Neural cell (in vitro differentiated cells): ENCODE results near the gene CACNA1E. TPM values are rescaled to one million over a fixed set of nuclear protein-coding genes. Genes with fewer than 3 reads are reported as not detected.

Experiments used
- H2AFZ ChIP-seq: fragments of 200-600, 300-800 bp; sonication (generic), shearing (Covaris generic); 2 replicates; pipeline ENCODE4 v1.6.0; 2014; ENCODE audit warnings: low read depth, mild to moderate bottlenecking, antibody characterized with exemption, low read length, moderate library complexity
- H3F3A ChIP-seq: fragments of 200-600 bp; shearing (Covaris generic); 2 replicates; pipeline ENCODE4 v1.6.1; 2016; ENCODE audit warnings: mild to moderate bottlenecking, moderate library complexity, mixed read lengths, antibody characterized with exemption, low read length; ENCODE audit not compliant: insufficient read depth, poor library complexity, severe bottlenecking
- H3K27ac ChIP-seq: fragments of 200-600, 300-800 bp; sonication (generic), shearing (Covaris generic); 2 replicates; pipeline ENCODE4 v1.5.1; 2014; ENCODE audit warnings: mild to moderate bottlenecking, low read length, moderate library complexity
- H3K27me3 ChIP-seq: fragments of 300-800, 200-600 bp; sonication (generic), shearing (Covaris generic); 2 replicates; pipeline ENCODE4 v1.6.0; 2014; ENCODE audit warnings: mild to moderate bottlenecking, low read depth, low read length, moderate library complexity; ENCODE audit not compliant: insufficient read depth
- H3K36me3 ChIP-seq: fragments of 300-800, 200-600 bp; sonication (generic), shearing (Covaris generic); 2 replicates; pipeline ENCODE4 v1.5.1; 2014; ENCODE audit warnings: mild to moderate bottlenecking, antibody characterized with exemption, low read length, moderate library complexity; ENCODE audit not compliant: insufficient read depth
- H3K4me2 ChIP-seq: fragments of 300-800, 200-600 bp; sonication (generic), shearing (Covaris generic); 2 replicates; pipeline ENCODE4 v1.6.0; 2014; ENCODE audit warnings: mild to moderate bottlenecking, low read length
- H3K4me3 ChIP-seq: fragments of 300-800, 200-600 bp; sonication (generic), shearing (Covaris generic); 2 replicates; pipeline ENCODE4 v1.5.1; 2014; ENCODE audit warnings: mild to moderate bottlenecking, low read length, moderate library complexity
- H3K79me2 ChIP-seq: fragments of 200-600 bp; shearing (Covaris generic); replicated peaks from 2 replicates; pipeline ENCODE4 v1.6.0; 2014; ENCODE audit warnings: mild to moderate bottlenecking, low read length, moderate library complexity; ENCODE audit not compliant: insufficient read depth
- H3K9ac ChIP-seq: fragments of 300-800, 200-600 bp; sonication (generic), shearing (Covaris generic); 2 replicates; pipeline ENCODE4 v1.6.1; 2016; ENCODE audit warnings: mild to moderate bottlenecking, low read length, mixed read lengths
- H3K9me2 ChIP-seq: fragments of 200-600 bp; shearing (Covaris generic); 2 replicates; pipeline ENCODE4 v1.6.1; 2016; ENCODE audit warnings: mild to moderate bottlenecking, low read length, mixed read lengths; ENCODE audit not compliant: insufficient read depth
- H3K9me3 ChIP-seq: fragments of 200-600, 300-800 bp; sonication (generic), shearing (Covaris generic); 2 replicates; pipeline ENCODE4 v1.6.1; 2016; ENCODE audit warnings: mild to moderate bottlenecking, mixed run types, low read length, moderate library complexity, mixed read lengths
- H4K20me1 ChIP-seq: fragments of 200-600 bp; shearing (Covaris generic); 2 replicates; pipeline ENCODE4 v1.6.1; 2016; ENCODE audit warnings: mild to moderate bottlenecking, mixed run types; ENCODE audit not compliant: insufficient read depth
- EP300 ChIP-seq: fragments of 450-650 bp; conservative IDR thresholded peaks from 2 replicates; pipeline ENCODE4 v1.6.1; 2014; ENCODE audit warnings: antibody characterized with exemption, mild to moderate bottlenecking, moderate library complexity; ENCODE audit not compliant: poor library complexity, severe bottlenecking
- EZH2 ChIP-seq: fragments of 200-600, 300-800 bp; shearing (Covaris generic), sonication (generic); IDR thresholded peaks from 2 replicates; pipeline ENCODE4 v1.6.1; 2014; ENCODE audit warnings: antibody characterized with exemption, low read length, borderline replicate concordance, mild to moderate bottlenecking; ENCODE audit not compliant: insufficient read depth, poor library complexity, severe bottlenecking
- MXI1 ChIP-seq: fragments of 450-650 bp; conservative IDR thresholded peaks from 2 replicates; pipeline ENCODE4 v1.6.1; 2014; ENCODE audit warnings: antibody characterized with exemption, mild to moderate bottlenecking; ENCODE audit not compliant: poor library complexity, severe bottlenecking
- POLR2AphosphoS5 ChIP-seq: IDR thresholded peaks from 2 replicates; pipeline ENCODE4 v1.6.1; 2012
- RAD21 ChIP-seq: fragments of 450-650 bp; conservative IDR thresholded peaks from 2 replicates; pipeline ENCODE4 v1.6.1; 2014; ENCODE audit warnings: antibody characterized with exemption, mild to moderate bottlenecking, moderate library complexity
- SMC3 ChIP-seq: fragments of 450-650 bp; conservative IDR thresholded peaks from 2 replicates; pipeline ENCODE4 v1.6.1; 2014; ENCODE audit warnings: antibody characterized with exemption, mild to moderate bottlenecking, moderate library complexity; ENCODE audit not compliant: poor library complexity
- TAF1 ChIP-seq: IDR thresholded peaks from 2 replicates; pipeline ENCODE4 v1.6.1; 2012; ENCODE audit warnings: low read depth
- polyA plus RNA-seq: library from polyadenylated mRNA; depleted of rRNA; stranded (reverse); fragments of >200 nt; gene quantifications from 2 replicates; pipeline ENCODE4 v1.2.3, GENCODE V29; 2014
- TF ChIP-seq, protein P1 (sequence below): IDR thresholded peaks from 2 replicates; pipeline ENCODE4 v1.6.1; 2012; ENCODE audit warnings: borderline replicate concordance
- TF ChIP-seq, protein P2 (sequence below): fragments of 450-650 bp; IDR thresholded peaks from 2 replicates; pipeline ENCODE4 v1.5.1; 2014; ENCODE audit warnings: antibody characterized with exemption, mild to moderate bottlenecking, moderate library complexity; ENCODE audit not compliant: poor library complexity, severe bottlenecking

The CACNA1E gene
- polyA plus RNA-seq, 1 donor from 2014 or later: 29.5 TPM

DNA sequence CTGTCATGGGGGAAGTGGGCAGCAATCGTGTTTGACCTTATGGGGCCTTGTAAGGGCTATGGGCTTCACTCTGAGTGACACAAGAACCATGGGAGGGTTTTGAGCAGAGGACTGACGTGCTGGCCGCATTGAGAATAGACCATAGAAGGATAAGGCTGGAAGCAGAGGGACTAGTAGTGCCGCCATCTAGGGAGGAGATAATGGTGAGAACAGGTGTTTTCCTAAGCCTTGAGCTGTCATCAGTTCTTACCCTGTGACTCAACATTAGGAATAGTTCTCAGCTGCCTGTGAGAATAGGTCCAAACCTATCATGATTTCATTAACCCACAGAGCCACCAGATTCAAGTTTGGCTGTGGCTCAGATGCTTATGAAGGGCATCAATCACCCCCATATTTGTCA, 228.5 kb downstream of the CACNA1E start:
- no peaks in the 10 kb centered on the region for H3K9me2 ChIP-seq
- TF ChIP-seq, protein P1, sequence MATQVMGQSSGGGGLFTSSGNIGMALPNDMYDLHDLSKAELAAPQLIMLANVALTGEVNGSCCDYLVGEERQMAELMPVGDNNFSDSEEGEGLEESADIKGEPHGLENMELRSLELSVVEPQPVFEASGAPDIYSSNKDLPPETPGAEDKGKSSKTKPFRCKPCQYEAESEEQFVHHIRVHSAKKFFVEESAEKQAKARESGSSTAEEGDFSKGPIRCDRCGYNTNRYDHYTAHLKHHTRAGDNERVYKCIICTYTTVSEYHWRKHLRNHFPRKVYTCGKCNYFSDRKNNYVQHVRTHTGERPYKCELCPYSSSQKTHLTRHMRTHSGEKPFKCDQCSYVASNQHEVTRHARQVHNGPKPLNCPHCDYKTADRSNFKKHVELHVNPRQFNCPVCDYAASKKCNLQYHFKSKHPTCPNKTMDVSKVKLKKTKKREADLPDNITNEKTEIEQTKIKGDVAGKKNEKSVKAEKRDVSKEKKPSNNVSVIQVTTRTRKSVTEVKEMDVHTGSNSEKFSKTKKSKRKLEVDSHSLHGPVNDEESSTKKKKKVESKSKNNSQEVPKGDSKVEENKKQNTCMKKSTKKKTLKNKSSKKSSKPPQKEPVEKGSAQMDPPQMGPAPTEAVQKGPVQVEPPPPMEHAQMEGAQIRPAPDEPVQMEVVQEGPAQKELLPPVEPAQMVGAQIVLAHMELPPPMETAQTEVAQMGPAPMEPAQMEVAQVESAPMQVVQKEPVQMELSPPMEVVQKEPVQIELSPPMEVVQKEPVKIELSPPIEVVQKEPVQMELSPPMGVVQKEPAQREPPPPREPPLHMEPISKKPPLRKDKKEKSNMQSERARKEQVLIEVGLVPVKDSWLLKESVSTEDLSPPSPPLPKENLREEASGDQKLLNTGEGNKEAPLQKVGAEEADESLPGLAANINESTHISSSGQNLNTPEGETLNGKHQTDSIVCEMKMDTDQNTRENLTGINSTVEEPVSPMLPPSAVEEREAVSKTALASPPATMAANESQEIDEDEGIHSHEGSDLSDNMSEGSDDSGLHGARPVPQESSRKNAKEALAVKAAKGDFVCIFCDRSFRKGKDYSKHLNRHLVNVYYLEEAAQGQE: no peak
- no peak for TF ChIP-seq EP300
- no peak for TF ChIP-seq EZH2
- TF ChIP-seq, protein P2, sequence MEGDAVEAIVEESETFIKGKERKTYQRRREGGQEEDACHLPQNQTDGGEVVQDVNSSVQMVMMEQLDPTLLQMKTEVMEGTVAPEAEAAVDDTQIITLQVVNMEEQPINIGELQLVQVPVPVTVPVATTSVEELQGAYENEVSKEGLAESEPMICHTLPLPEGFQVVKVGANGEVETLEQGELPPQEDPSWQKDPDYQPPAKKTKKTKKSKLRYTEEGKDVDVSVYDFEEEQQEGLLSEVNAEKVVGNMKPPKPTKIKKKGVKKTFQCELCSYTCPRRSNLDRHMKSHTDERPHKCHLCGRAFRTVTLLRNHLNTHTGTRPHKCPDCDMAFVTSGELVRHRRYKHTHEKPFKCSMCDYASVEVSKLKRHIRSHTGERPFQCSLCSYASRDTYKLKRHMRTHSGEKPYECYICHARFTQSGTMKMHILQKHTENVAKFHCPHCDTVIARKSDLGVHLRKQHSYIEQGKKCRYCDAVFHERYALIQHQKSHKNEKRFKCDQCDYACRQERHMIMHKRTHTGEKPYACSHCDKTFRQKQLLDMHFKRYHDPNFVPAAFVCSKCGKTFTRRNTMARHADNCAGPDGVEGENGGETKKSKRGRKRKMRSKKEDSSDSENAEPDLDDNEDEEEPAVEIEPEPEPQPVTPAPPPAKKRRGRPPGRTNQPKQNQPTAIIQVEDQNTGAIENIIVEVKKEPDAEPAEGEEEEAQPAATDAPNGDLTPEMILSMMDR: no peak
- TF ChIP-seq MXI1: no peak
- no peak for TF ChIP-seq POLR2AphosphoS5
- TF ChIP-seq TAF1: no peak
- TF ChIP-seq RAD21: no peak
- TF ChIP-seq SMC3: no peak
- H3K36me3 ChIP-seq: no peaks in the 10 kb centered on the region
- no peak overlapping the region for H3K4me3 ChIP-seq
- H3K79me2 ChIP-seq: no peaks in the 10 kb centered on the region
- H3K4me2 ChIP-seq: no peak overlapping the region
- H3K27me3 ChIP-seq: no peaks in the 10 kb centered on the region
- H3K9ac ChIP-seq: no peak overlapping the region
- no peaks in the 10 kb centered on the region for H3F3A ChIP-seq
- no peaks in the 10 kb centered on the region for H4K20me1 ChIP-seq
- H3K27ac ChIP-seq: no peak overlapping the region
- no peaks in the 10 kb centered on the region for H3K9me3 ChIP-seq
- no peak overlapping the region for H2AFZ ChIP-seq

DNA sequence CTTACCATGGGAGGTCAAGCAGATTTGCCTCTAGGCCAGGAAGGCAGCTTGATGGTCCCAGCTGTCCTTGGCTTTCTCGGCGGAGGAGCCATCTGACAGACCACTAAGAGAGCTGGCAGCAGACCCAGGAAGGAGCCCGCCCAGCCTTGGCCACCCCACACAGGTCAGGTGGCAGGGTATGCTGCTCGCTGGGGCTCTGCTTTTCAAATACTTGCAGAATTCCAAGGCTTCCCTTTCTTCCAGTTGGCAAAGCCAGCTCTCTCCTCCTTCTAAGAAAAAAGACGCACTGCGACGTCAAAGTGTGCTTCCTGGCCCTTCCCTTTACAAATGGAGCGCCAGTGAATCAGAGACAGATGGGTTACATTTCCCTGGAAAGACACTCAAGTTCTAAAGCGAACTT, 229.4 kb downstream of the CACNA1E start:
- H3K9me3 ChIP-seq: no peaks in the 10 kb centered on the region
- no peak overlapping the region for H3K4me3 ChIP-seq
- no peaks in the 10 kb centered on the region for H3K36me3 ChIP-seq
- H2AFZ ChIP-seq: no peak overlapping the region
- TF ChIP-seq, protein P2: no peak
- TF ChIP-seq EZH2: no peak
- TF ChIP-seq, protein P1: no peak
- no peak for TF ChIP-seq SMC3
- no peak for TF ChIP-seq EP300
- no peak for TF ChIP-seq TAF1
- no peak for TF ChIP-seq POLR2AphosphoS5
- TF ChIP-seq RAD21: no peak
- no peak for TF ChIP-seq MXI1
- no peak overlapping the region for H3K9ac ChIP-seq
- H3K27me3 ChIP-seq: no peaks in the 10 kb centered on the region
- no peaks in the 10 kb centered on the region for H3K9me2 ChIP-seq
- no peaks in the 10 kb centered on the region for H4K20me1 ChIP-seq
- H3F3A ChIP-seq: no peaks in the 10 kb centered on the region
- H3K4me2 ChIP-seq: no peak overlapping the region
- H3K79me2 ChIP-seq: no peaks in the 10 kb centered on the region
- H3K27ac ChIP-seq: no peak overlapping the region
